ENCODE measurements around the gene PHACTR4.
"Not testable (repeated sequence)": the region's sequence is repeated elsewhere in the genome, so short reads cannot be mapped to it uniquely, and the experiment has no call there.

GRCh38 chr1:28353248-28353810 lies 16.2 kb upstream of the PHACTR4 start:
- TF ChIP-seq CTCF (CRISPR knock-in tag; IDR thresholded peaks at IDR 0.05); ZNF501 (CRISPR knock-in tag; IDR thresholded peaks at IDR 0.05); CSRNP1 (CRISPR knock-in tag; IDR thresholded peaks at IDR 0.05); FOXO4 (CRISPR knock-in tag; conservative IDR thresholded peaks at IDR 0.05); ZNF530 (CRISPR knock-in tag; IDR thresholded peaks at IDR 0.05; ENCODE audit: low read depth); ZNF251 (CRISPR knock-in tag; IDR thresholded peaks at IDR 0.05); MAX (IDR thresholded peaks at IDR 0.05); U2AF2 (IDR thresholded peaks at IDR 0.05; ENCODE audit: low read depth, low read length): not testable (repeated sequence)
